ENCODE data around the gene CALN1.
"Not testable (repeated sequence)": the region's sequence is repeated elsewhere in the genome, so short reads cannot be mapped to it uniquely, and the experiment has no call there.

CALN1 gene

GRCh38 chr7:72404743-72405142, 7.4 kb downstream of the CALN1 start:
- Histone ChIP-seq H3K27me3 (ENCODE audit: insufficient read depth, low read length) (no peaks in the 10 kb centered on the region), H3K9me3 (ENCODE audit: low read length) (no peaks in the 10 kb centered on the region), H2AFZ (ENCODE audit: low read depth, low read length) (no peak overlapping the region), H3K4me1 (ENCODE audit: insufficient read depth, low read length) (no peaks in the 10 kb centered on the region), H3K36me3 (ENCODE audit: insufficient read depth, low read length) (no peaks in the 10 kb centered on the region), H3K4me3 (ENCODE audit: low read length) (no peak overlapping the region)

- Histone ChIP-seq H3K9me3 (ENCODE audit: low read length) (no peaks in the 10 kb centered on the region), H3K27me3 (ENCODE audit: insufficient read depth, low read length) (no peaks in the 10 kb centered on the region), H2AFZ (ENCODE audit: low read depth, low read length) (no peak overlapping the region), H3K36me3 (ENCODE audit: insufficient read depth, low read length) (no peaks in the 10 kb centered on the region), H3K4me3 (ENCODE audit: low read length) (no peak overlapping the region), H3K4me1 (ENCODE audit: insufficient read depth, low read length) (no peaks in the 10 kb centered on the region)
These were observed 8.6 kb downstream of the CALN1 start for GRCh38 chr7:72403458-72404076.

- H2AFZ ChIP-seq (ENCODE audit: low read depth, low read length), result no peak overlapping the region
- no peaks in the 10 kb centered on the region for H3K27me3 ChIP-seq (ENCODE audit: insufficient read depth, low read length)
- H3K36me3 ChIP-seq (ENCODE audit: insufficient read depth, low read length), result no peaks in the 10 kb centered on the region
- H3K4me3 ChIP-seq (ENCODE audit: low read length), result no peak overlapping the region
- no peaks in the 10 kb centered on the region for H3K4me1 ChIP-seq (ENCODE audit: insufficient read depth, low read length)
- H3K9me3 ChIP-seq (ENCODE audit: low read length), result no peaks in the 10 kb centered on the region
These were observed 18.1 kb downstream of the CALN1 start for GRCh38 chr7:72394016-72394415.

GRCh38 chr7:72391821-72392377, 20.2 kb downstream of the CALN1 start:
- Histone ChIP-seq H2AFZ (ENCODE audit: low read depth, low read length) (no peak overlapping the region), H3K4me1 (ENCODE audit: insufficient read depth, low read length) (no peaks in the 10 kb centered on the region), H3K27me3 (ENCODE audit: insufficient read depth, low read length) (no peaks in the 10 kb centered on the region), H3K36me3 (ENCODE audit: insufficient read depth, low read length) (no peaks in the 10 kb centered on the region), H3K9me3 (ENCODE audit: low read length) (no peaks in the 10 kb centered on the region), H3K4me3 (ENCODE audit: low read length) (no peak overlapping the region)

GRCh38 chr7:72386118-72386517, 26.0 kb downstream of the CALN1 start:
- Histone ChIP-seq H3K27me3 (ENCODE audit: insufficient read depth, low read length) (no peaks in the 10 kb centered on the region), H3K9me3 (ENCODE audit: low read length) (no peaks in the 10 kb centered on the region), H3K36me3 (ENCODE audit: insufficient read depth, low read length) (no peaks in the 10 kb centered on the region), H2AFZ (ENCODE audit: low read depth, low read length) (no peak overlapping the region), H3K4me1 (ENCODE audit: insufficient read depth, low read length) (no peaks in the 10 kb centered on the region), H3K4me3 (ENCODE audit: low read length) (no peak overlapping the region)

GRCh38 chr7:72362246-72362645, 49.9 kb downstream of the CALN1 start:
- no peak overlapping the region for H2AFZ ChIP-seq (ENCODE audit: low read depth, low read length)
- no peak overlapping the region for H3K4me3 ChIP-seq (ENCODE audit: low read length)
- H3K9me3 ChIP-seq (ENCODE audit: low read length), result no peaks in the 10 kb centered on the region
- no peaks in the 10 kb centered on the region for H3K36me3 ChIP-seq (ENCODE audit: insufficient read depth, low read length)
- H3K27me3 ChIP-seq (ENCODE audit: insufficient read depth, low read length), result no peaks in the 10 kb centered on the region
- no peaks in the 10 kb centered on the region for H3K4me1 ChIP-seq (ENCODE audit: insufficient read depth, low read length)

GRCh38 chr7:72345208-72345727, 66.9 kb downstream of the CALN1 start:
- Histone ChIP-seq H3K36me3 (ENCODE audit: insufficient read depth, low read length) (no peaks in the 10 kb centered on the region), H2AFZ (ENCODE audit: low read depth, low read length) (no peak overlapping the region), H3K9me3 (ENCODE audit: low read length) (no peaks in the 10 kb centered on the region), H3K4me1 (ENCODE audit: insufficient read depth, low read length) (peaks cover 4% of the 10 kb centered on the region), H3K4me3 (ENCODE audit: low read length) (no peak overlapping the region), H3K27me3 (ENCODE audit: insufficient read depth, low read length) (peaks cover 8% of the 10 kb centered on the region)

- H3K4me1 ChIP-seq (ENCODE audit: insufficient read depth, low read length), result peaks cover 2% of the 10 kb centered on the region
- H3K4me3 ChIP-seq (ENCODE audit: low read length), result no peak overlapping the region
- no peaks in the 10 kb centered on the region for H3K36me3 ChIP-seq (ENCODE audit: insufficient read depth, low read length)
- no peak overlapping the region for H2AFZ ChIP-seq (ENCODE audit: low read depth, low read length)
- no peaks in the 10 kb centered on the region for H3K9me3 ChIP-seq (ENCODE audit: low read length)
- peaks cover 13% of the 10 kb centered on the region for H3K27me3 ChIP-seq (ENCODE audit: insufficient read depth, low read length)
These were observed 68.1 kb downstream of the CALN1 start for GRCh38 chr7:72343991-72344390.

GRCh38 chr7:72343354-72343753, 68.8 kb downstream of the CALN1 start:
- peaks cover 13% of the 10 kb centered on the region for H3K27me3 ChIP-seq (ENCODE audit: insufficient read depth, low read length)
- not testable (repeated sequence) for H3K4me1 ChIP-seq (ENCODE audit: insufficient read depth, low read length); H2AFZ ChIP-seq (ENCODE audit: low read depth, low read length); H3K36me3 ChIP-seq (ENCODE audit: insufficient read depth, low read length); H3K4me3 ChIP-seq (ENCODE audit: low read length); H3K9me3 ChIP-seq (ENCODE audit: low read length)

GRCh38 chr7:72337390-72338167, 74.6 kb downstream of the CALN1 start:
- H2AFZ ChIP-seq (ENCODE audit: low read depth, low read length), result no peak overlapping the region
- H3K4me1 ChIP-seq (ENCODE audit: insufficient read depth, low read length), result no peaks in the 10 kb centered on the region
- no peaks in the 10 kb centered on the region for H3K9me3 ChIP-seq (ENCODE audit: low read length)
- no peaks in the 10 kb centered on the region for H3K36me3 ChIP-seq (ENCODE audit: insufficient read depth, low read length)
- peaks cover 55% of the 10 kb centered on the region for H3K27me3 ChIP-seq (ENCODE audit: insufficient read depth, low read length)
- no peak overlapping the region for H3K4me3 ChIP-seq (ENCODE audit: low read length)

GRCh38 chr7:72336632-72337389, 75.3 kb downstream of the CALN1 start:
- Histone ChIP-seq H3K9me3 (ENCODE audit: low read length) (no peaks in the 10 kb centered on the region), H3K27me3 (ENCODE audit: insufficient read depth, low read length) (peaks cover 54% of the 10 kb centered on the region), H2AFZ (ENCODE audit: low read depth, low read length) (no peak overlapping the region), H3K36me3 (ENCODE audit: insufficient read depth, low read length) (no peaks in the 10 kb centered on the region), H3K4me3 (ENCODE audit: low read length) (no peak overlapping the region), H3K4me1 (ENCODE audit: insufficient read depth, low read length) (no peaks in the 10 kb centered on the region)

- Histone ChIP-seq H3K36me3 (ENCODE audit: insufficient read depth, low read length) (no peaks in the 10 kb centered on the region), H2AFZ (ENCODE audit: low read depth, low read length) (no peak overlapping the region), H3K4me3 (ENCODE audit: low read length) (no peak overlapping the region), H3K4me1 (ENCODE audit: insufficient read depth, low read length) (no peaks in the 10 kb centered on the region), H3K27me3 (ENCODE audit: insufficient read depth, low read length) (peaks cover 51% of the 10 kb centered on the region), H3K9me3 (ENCODE audit: low read length) (no peaks in the 10 kb centered on the region)
These were observed 75.8 kb downstream of the CALN1 start for GRCh38 chr7:72336382-72336631.

Data from neuron (in vitro differentiated cells).